Measurements from ENCODE around the gene AKR1C4. TPM values are rescaled to one million over a fixed set of nuclear protein-coding genes. Genes with fewer than 3 reads are reported as not detected.

The AKR1C4 gene
- total RNA-seq, 1 experiment from 2014 or later: not detected

GRCh38 chr10:5147255-5147980, 49.2 kb upstream of the AKR1C4 start:
- no peak for ATAC-seq
- intact Hi-C loops (cut with micrococcal nuclease; ENCODE audit: unreplicated experiment) (no loop called here), in situ Hi-C loops (cut with HindIII; ENCODE audit: low pct_unique_long_range_greater_than_20kb, low sequenced_read_pairs) (no loop called here)
- ChIA-PET POLR2A (no interaction called here), CTCF (no interaction called here)
- Histone ChIP-seq H3K4me1 (ENCODE audit: control insufficient read depth, insufficient read depth, low read length) (no peaks in the 10 kb centered on the region), H3K9me3 (ENCODE audit: control insufficient read depth, insufficient read depth, low read depth, low read length) (no peaks in the 10 kb centered on the region), H3K36me3 (ENCODE audit: control insufficient read depth, insufficient read depth, low read length) (no peaks in the 10 kb centered on the region), H3K4me3 (ENCODE audit: low read depth in 2 of 2, low read length in 2 of 2) (no peak overlapping the region), H3K27me3 (ENCODE audit: control insufficient read depth, insufficient read depth, low read length) (no peaks in the 10 kb centered on the region), H3K27ac (ENCODE audit: low read length) (no peak overlapping the region)
- TF ChIP-seq POLR2AphosphoS5 (IDR thresholded peaks at IDR 0.05; ENCODE audit: low read depth, low read length) (no peak), SIN3A (IDR thresholded peaks at IDR 0.05; ENCODE audit: borderline replicate concordance, insufficient read depth, low read depth, low read length) (no peak), CTCF (IDR thresholded peaks at IDR 0.05) (no peak), TCF7L2 (IDR thresholded peaks at IDR 0.05; ENCODE audit: low read depth, low read length) (no peak)
- TF ChIP-seq, protein P1, sequence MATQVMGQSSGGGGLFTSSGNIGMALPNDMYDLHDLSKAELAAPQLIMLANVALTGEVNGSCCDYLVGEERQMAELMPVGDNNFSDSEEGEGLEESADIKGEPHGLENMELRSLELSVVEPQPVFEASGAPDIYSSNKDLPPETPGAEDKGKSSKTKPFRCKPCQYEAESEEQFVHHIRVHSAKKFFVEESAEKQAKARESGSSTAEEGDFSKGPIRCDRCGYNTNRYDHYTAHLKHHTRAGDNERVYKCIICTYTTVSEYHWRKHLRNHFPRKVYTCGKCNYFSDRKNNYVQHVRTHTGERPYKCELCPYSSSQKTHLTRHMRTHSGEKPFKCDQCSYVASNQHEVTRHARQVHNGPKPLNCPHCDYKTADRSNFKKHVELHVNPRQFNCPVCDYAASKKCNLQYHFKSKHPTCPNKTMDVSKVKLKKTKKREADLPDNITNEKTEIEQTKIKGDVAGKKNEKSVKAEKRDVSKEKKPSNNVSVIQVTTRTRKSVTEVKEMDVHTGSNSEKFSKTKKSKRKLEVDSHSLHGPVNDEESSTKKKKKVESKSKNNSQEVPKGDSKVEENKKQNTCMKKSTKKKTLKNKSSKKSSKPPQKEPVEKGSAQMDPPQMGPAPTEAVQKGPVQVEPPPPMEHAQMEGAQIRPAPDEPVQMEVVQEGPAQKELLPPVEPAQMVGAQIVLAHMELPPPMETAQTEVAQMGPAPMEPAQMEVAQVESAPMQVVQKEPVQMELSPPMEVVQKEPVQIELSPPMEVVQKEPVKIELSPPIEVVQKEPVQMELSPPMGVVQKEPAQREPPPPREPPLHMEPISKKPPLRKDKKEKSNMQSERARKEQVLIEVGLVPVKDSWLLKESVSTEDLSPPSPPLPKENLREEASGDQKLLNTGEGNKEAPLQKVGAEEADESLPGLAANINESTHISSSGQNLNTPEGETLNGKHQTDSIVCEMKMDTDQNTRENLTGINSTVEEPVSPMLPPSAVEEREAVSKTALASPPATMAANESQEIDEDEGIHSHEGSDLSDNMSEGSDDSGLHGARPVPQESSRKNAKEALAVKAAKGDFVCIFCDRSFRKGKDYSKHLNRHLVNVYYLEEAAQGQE (IDR thresholded peaks at IDR 0.05; ENCODE audit: insufficient read depth in 1 of 2, low read depth in 2 of 2, low read length in 1 of 2): no peak
- BruUV-seq (replicated peaks): no TSS peak
- no peak for DNase-seq (ENCODE audit: low read depth, low spot score)

DNA sequence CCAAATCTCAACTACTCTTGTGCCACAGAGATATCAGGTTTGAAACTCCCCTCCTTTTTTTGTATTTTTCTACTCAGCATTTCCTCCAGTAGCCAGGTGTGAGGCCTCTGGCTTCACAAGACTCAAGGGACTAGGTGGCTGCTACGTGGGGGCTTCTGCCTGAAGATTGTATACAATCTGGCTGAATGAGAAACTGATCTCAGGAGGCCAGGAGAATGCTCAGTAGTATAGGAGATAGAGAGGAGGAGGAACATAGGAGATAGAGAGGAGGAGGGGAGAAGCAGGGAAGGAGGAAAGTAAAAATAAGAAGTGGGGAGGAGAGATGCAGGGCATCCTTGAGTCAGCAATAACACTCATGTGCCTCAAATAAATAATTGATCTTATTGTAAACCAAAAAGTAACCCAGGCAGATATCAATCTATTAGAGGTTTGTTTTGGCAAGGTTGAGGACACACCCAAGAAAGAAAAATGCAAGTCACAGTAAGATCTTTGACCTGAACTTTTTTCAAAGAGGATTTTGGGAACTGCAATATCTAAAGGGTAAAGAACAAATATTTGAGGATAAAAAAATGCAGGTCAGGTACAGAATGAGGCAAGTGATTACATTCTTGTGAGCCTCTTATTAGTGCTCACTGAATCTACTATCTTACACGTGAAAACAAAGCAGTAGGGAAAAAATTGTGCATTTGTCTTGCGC, 48.5 kb upstream of the AKR1C4 start:
- Histone ChIP-seq H3K27ac (ENCODE audit: low read length) (no peak overlapping the region), H3K4me1 (ENCODE audit: control insufficient read depth, insufficient read depth, low read length) (no peaks in the 10 kb centered on the region), H3K4me3 (ENCODE audit: low read depth in 2 of 2, low read length in 2 of 2) (no peak overlapping the region), H3K9me3 (ENCODE audit: control insufficient read depth, insufficient read depth, low read depth, low read length) (no peaks in the 10 kb centered on the region), H3K36me3 (ENCODE audit: control insufficient read depth, insufficient read depth, low read length) (no peaks in the 10 kb centered on the region), H3K27me3 (ENCODE audit: control insufficient read depth, insufficient read depth, low read length) (no peaks in the 10 kb centered on the region)
- intact Hi-C loops (cut with micrococcal nuclease; ENCODE audit: unreplicated experiment): no loop called here
- TF ChIP-seq TCF7L2 (IDR thresholded peaks at IDR 0.05; ENCODE audit: low read depth, low read length): no peak
- TF ChIP-seq, protein P1 (IDR thresholded peaks at IDR 0.05; ENCODE audit: insufficient read depth in 1 of 2, low read depth in 2 of 2, low read length in 1 of 2): no peak
- no peak for TF ChIP-seq CTCF (IDR thresholded peaks at IDR 0.05)
- no peak for TF ChIP-seq POLR2AphosphoS5 (IDR thresholded peaks at IDR 0.05; ENCODE audit: low read depth, low read length)
- no peak for TF ChIP-seq SIN3A (IDR thresholded peaks at IDR 0.05; ENCODE audit: borderline replicate concordance, insufficient read depth, low read depth, low read length)
- CTCF ChIA-PET: no interaction called here
- no TSS peak for BruUV-seq (replicated peaks)
- DNase-seq (ENCODE audit: low read depth, low spot score): no peak
- in situ Hi-C loops (cut with HindIII; ENCODE audit: low pct_unique_long_range_greater_than_20kb, low sequenced_read_pairs): no loop called here
- ATAC-seq: no peak
- POLR2A ChIA-PET: no interaction called here

All from Panc1 (cell line).